MM.1S (cell line): ENCODE results near the gene WDR26.

ENCODE experiments used
- DNase-seq: peaks from one replicate; pipeline ENCODE4 v3.0.0-alpha.2; 2015
- H2AFZ ChIP-seq: fragments of 300-600 bp; sonication (generic); 2 replicates; pipeline ENCODE4 v1.6.0; 2016; ENCODE audit warnings: antibody characterized with exemption, low read length
- H3F3A ChIP-seq: fragments of 300-600 bp; sonication (generic); 2 replicates; pipeline ENCODE4 v1.6.1; 2016; ENCODE audit warnings: mild to moderate bottlenecking, antibody characterized with exemption, low read length, moderate library complexity, mixed read lengths; ENCODE audit not compliant: insufficient read depth
- H3K27ac ChIP-seq: fragments of 300-600 bp; sonication (generic); 2 replicates; pipeline ENCODE4 v1.5.1; 2016; ENCODE audit warnings: mild to moderate bottlenecking, low read length
- H3K27me3 ChIP-seq: fragments of 300-600 bp; sonication (generic); replicated peaks from 2 replicates; pipeline ENCODE4 v1.6.0; 2016; ENCODE audit warnings: low read length; ENCODE audit not compliant: insufficient read depth
- H3K36me3 ChIP-seq: fragments of 300-600 bp; sonication (generic); replicated peaks from 2 replicates; pipeline ENCODE4 v1.6.1; 2016; ENCODE audit warnings: mild to moderate bottlenecking, low read length, mixed read lengths; ENCODE audit not compliant: insufficient read depth
- H3K4me1 ChIP-seq: fragments of 300-600 bp; sonication (generic); 2 replicates; pipeline ENCODE4 v1.6.1; 2016; ENCODE audit warnings: low read length, mixed read lengths
- H3K4me2 ChIP-seq: fragments of 300-600 bp; sonication (generic); 2 replicates; pipeline ENCODE4 v1.6.0; 2016; ENCODE audit warnings: low read depth, low read length
- H3K4me3 ChIP-seq: fragments of 300-600 bp; sonication (generic); 2 replicates; pipeline ENCODE4 v1.5.1; 2016; ENCODE audit warnings: low read length, mixed read lengths
- H3K79me2 ChIP-seq: fragments of 300-600 bp; sonication (generic); 2 replicates; pipeline ENCODE4 v1.6.1; 2016; ENCODE audit warnings: mixed run types, low read length, mixed read lengths
- H3K9ac ChIP-seq: fragments of 300-600 bp; sonication (generic); 2 replicates; pipeline ENCODE4 v1.6.1; 2016; ENCODE audit warnings: low read length, mixed read lengths
- H3K9me2 ChIP-seq: fragments of 300-600 bp; sonication (generic); replicated peaks from 2 replicates; pipeline ENCODE4 v1.6.1; 2016; ENCODE audit warnings: mild to moderate bottlenecking, low read length, mixed read lengths; ENCODE audit not compliant: insufficient read depth
- H3K9me3 ChIP-seq: fragments of 300-600 bp; sonication (generic); replicated peaks from 2 replicates; pipeline ENCODE4 v1.6.1; 2016; ENCODE audit warnings: mild to moderate bottlenecking, low read length, mixed read lengths; ENCODE audit not compliant: insufficient read depth
- H4K20me1 ChIP-seq: fragments of 300-600 bp; sonication (generic); 2 replicates; pipeline ENCODE4 v1.6.1; 2016; ENCODE audit warnings: mild to moderate bottlenecking, low read length, moderate library complexity, mixed read lengths; ENCODE audit not compliant: insufficient read depth
- CTCF ChIP-seq: fragments of 300-600 bp; sonication (generic); IDR thresholded peaks from 2 replicates; pipeline ENCODE4 v1.5.1; 2016; ENCODE audit warnings: antibody characterized with exemption, low read length, mixed read lengths
- EZH2 ChIP-seq: fragments of 300-600 bp; sonication (generic); optimal IDR thresholded peaks from 2 replicates; pipeline ENCODE3; 2017; ENCODE audit warnings: low read depth, mild to moderate bottlenecking, antibody characterized with exemption, low read length, mixed read lengths
- EZH2phosphoT487 ChIP-seq: fragments of 300-600 bp; sonication (generic); IDR thresholded peaks from 2 replicates; pipeline ENCODE4 v1.6.1; 2018; ENCODE audit warnings: antibody characterized with exemption, low read length

WDR26 gene

GRCh38 chr1:224458996-224459395 is 24.4 kb upstream of the WDR26 start:
- TF ChIP-seq EZH2 (no peak), CTCF (no peak), EZH2phosphoT487 (no peak)
- Histone ChIP-seq H3K9me3 (no peaks in the 10 kb centered on the region), H3K79me2 (no peaks in the 10 kb centered on the region), H3K9me2 (no peaks in the 10 kb centered on the region), H3K9ac (no peak overlapping the region), H3F3A (peaks cover 9% of the 10 kb centered on the region; the same call in 1 of the 2 replicates), H3K36me3 (no peaks in the 10 kb centered on the region), H3K4me3 (no peak overlapping the region), H3K27ac (no peak overlapping the region), H4K20me1 (no peaks in the 10 kb centered on the region), H3K27me3 (no peaks in the 10 kb centered on the region), H3K4me2 (no peak overlapping the region), H3K4me1 (no peaks in the 10 kb centered on the region), H2AFZ (no peak overlapping the region)
- DNase-seq, result no peak

- no peak overlapping the region for H3K27ac ChIP-seq
- TF ChIP-seq EZH2, result no peak
- no peak for TF ChIP-seq EZH2phosphoT487
- TF ChIP-seq CTCF, result no peak
- DNase-seq, result no peak
- no peak overlapping the region for H2AFZ ChIP-seq
- no peaks in the 10 kb centered on the region for H3K36me3 ChIP-seq
- peaks cover 9% of the 10 kb centered on the region; the same call in 1 of the 2 replicates for H3F3A ChIP-seq
- no peaks in the 10 kb centered on the region for H3K27me3 ChIP-seq
- H3K4me2 ChIP-seq, result no peak overlapping the region
- H3K4me1 ChIP-seq, result no peaks in the 10 kb centered on the region
- no peak overlapping the region for H3K4me3 ChIP-seq
- H3K79me2 ChIP-seq, result no peaks in the 10 kb centered on the region
- no peak overlapping the region for H3K9ac ChIP-seq
- H4K20me1 ChIP-seq, result no peaks in the 10 kb centered on the region
- H3K9me2 ChIP-seq, result no peaks in the 10 kb centered on the region
- no peaks in the 10 kb centered on the region for H3K9me3 ChIP-seq
Observed at GRCh38 chr1:224458296-224458695, 23.7 kb upstream of the WDR26 start.

- Histone ChIP-seq H3K27me3 (no peaks in the 10 kb centered on the region), H3K36me3 (no peaks in the 10 kb centered on the region), H4K20me1 (no peaks in the 10 kb centered on the region), H3K9me2 (no peaks in the 10 kb centered on the region), H3K4me1 (no peaks in the 10 kb centered on the region), H3K79me2 (no peaks in the 10 kb centered on the region), H3K4me3 (no peak overlapping the region), H3K4me2 (no peak overlapping the region), H3F3A (peaks cover 9% of the 10 kb centered on the region; the same call in 1 of the 2 replicates), H3K9me3 (no peaks in the 10 kb centered on the region), H2AFZ (no peak overlapping the region), H3K9ac (no peak overlapping the region), H3K27ac (no peak overlapping the region)
- TF ChIP-seq EZH2phosphoT487 (no peak), EZH2 (no peak), CTCF (no peak)
- no peak for DNase-seq
Observed at GRCh38 chr1:224457782-224458144, 23.2 kb upstream of the WDR26 start.

GRCh38 chr1:224456637-224456953 is 22.0 kb upstream of the WDR26 start:
- H3K4me3 ChIP-seq, result no peak overlapping the region
- H3K4me1 ChIP-seq, result no peaks in the 10 kb centered on the region
- peaks cover 9% of the 10 kb centered on the region; the same call in 1 of the 2 replicates for H3F3A ChIP-seq
- H4K20me1 ChIP-seq, result no peaks in the 10 kb centered on the region
- no peaks in the 10 kb centered on the region for H3K9me3 ChIP-seq
- H3K36me3 ChIP-seq, result no peaks in the 10 kb centered on the region
- H3K9me2 ChIP-seq, result no peaks in the 10 kb centered on the region
- no peak overlapping the region for H2AFZ ChIP-seq
- no peak overlapping the region for H3K9ac ChIP-seq
- no peak overlapping the region for H3K27ac ChIP-seq
- TF ChIP-seq EZH2phosphoT487 (no peak), EZH2 (no peak), CTCF (no peak)
- no peaks in the 10 kb centered on the region for H3K27me3 ChIP-seq
- no peak overlapping the region for H3K4me2 ChIP-seq
- no peaks in the 10 kb centered on the region for H3K79me2 ChIP-seq
- DNase-seq, result no peak
